Dermis microvascular lymphatic vessel endothelial cell (primary cell): ENCODE data around the gene FXR2. TPM values are rescaled to one million over a fixed set of nuclear protein-coding genes. Genes with fewer than 3 reads are reported as not detected.
"Not testable (repeated sequence)": the region's sequence is repeated elsewhere in the genome, so short reads cannot be mapped to it uniquely, and the experiment has no call there.

ENCODE experiments used
- DNase-seq, 2 donors: peaks; one replicate each; pipeline versions ENCODE4 v3.0.0 to v3.0.0-alpha.2; 2010; ENCODE audit warnings: low read depth in 2 of 2
- total RNA-seq: library from RNA; depleted of rRNA; stranded (reverse); fragments of >200 nt; gene quantifications from 2 replicates; pipeline ENCODE4 v1.2.1, GENCODE V29; 2014

Gene FXR2
- total RNA-seq, result 29.4 and 35.4 TPM in 2 replicates

GRCh38 chr17:7614425-7615264 lies at the start of gene FXR2:
Gene FXR2, minus strand, starts transcription at chr17:7614897. Its CDS starts 365 bp downstream, at chr17:7614532.
- peak; percentile 99 to 100 for DNase-seq

- no peak for DNase-seq
Measured at GRCh38 chr17:7656958-7657609, 42.4 kb upstream of the FXR2 start.

GRCh38 chr17:7655541-7655840 lies 40.8 kb upstream of the FXR2 start:
- DNase-seq, result no peak

- no peak for DNase-seq
Measured at GRCh38 chr17:7654832-7655540, 40.3 kb upstream of the FXR2 start.

- DNase-seq, result no peak
Measured at GRCh38 chr17:7652388-7653356, 38.0 kb upstream of the FXR2 start.

- DNase-seq, result no peak
Measured at GRCh38 chr17:7651665-7652387, 37.1 kb upstream of the FXR2 start.

- no peak for DNase-seq
Measured at GRCh38 chr17:7651097-7651664, 36.5 kb upstream of the FXR2 start.

GRCh38 chr17:7650509-7651096 lies 35.9 kb upstream of the FXR2 start, which contains the start of gene ATP1B2:
Gene ATP1B2, plus strand, starts transcription at chr17:7650926. Its CDS starts 593 bp downstream, at chr17:7651519.
- peak in 1 of 2 donors; percentile 63 for DNase-seq

GRCh38 chr17:7647018-7647417 lies 32.3 kb upstream of the FXR2 start:
- DNase-seq, result no peak

GRCh38 chr17:7646457-7646856 lies 31.8 kb upstream of the FXR2 start:
- DNase-seq, result no peak

GRCh38 chr17:7644775-7645174 lies 30.1 kb upstream of the FXR2 start:
- DNase-seq, result no peak

- not testable (repeated sequence) for DNase-seq
Measured at GRCh38 chr17:7641635-7642034, 26.9 kb upstream of the FXR2 start.

GRCh38 chr17:7640783-7641182 lies 26.1 kb upstream of the FXR2 start:
- no peak for DNase-seq

- DNase-seq, result no peak
Measured at GRCh38 chr17:7636163-7636562, 21.5 kb upstream of the FXR2 start.

GRCh38 chr17:7634384-7634783 lies 19.7 kb upstream of the FXR2 start:
- DNase-seq, result peak in 1 of 2 donors; percentile 54

GRCh38 chr17:7633093-7633492 lies 18.4 kb upstream of the FXR2 start:
- DNase-seq, result no peak

- peak in 1 of 2 donors; percentile 50 for DNase-seq
Measured at GRCh38 chr17:7632492-7632894, 17.8 kb upstream of the FXR2 start.

GRCh38 chr17:7631398-7632380 lies 17.0 kb upstream of the FXR2 start:
- DNase-seq, result no peak
